GM15510 (cell line): ENCODE measurements around the gene NFYC.

Source experiments
- POLR2A ChIP-seq: IDR thresholded peaks from 3 replicates; pipeline ENCODE4 v1.6.1; 2011; ENCODE audit warnings: borderline replicate concordance; ENCODE audit not compliant: insufficient read length; ENCODE audit errors: extremely low read depth

The NFYC gene

DNA sequence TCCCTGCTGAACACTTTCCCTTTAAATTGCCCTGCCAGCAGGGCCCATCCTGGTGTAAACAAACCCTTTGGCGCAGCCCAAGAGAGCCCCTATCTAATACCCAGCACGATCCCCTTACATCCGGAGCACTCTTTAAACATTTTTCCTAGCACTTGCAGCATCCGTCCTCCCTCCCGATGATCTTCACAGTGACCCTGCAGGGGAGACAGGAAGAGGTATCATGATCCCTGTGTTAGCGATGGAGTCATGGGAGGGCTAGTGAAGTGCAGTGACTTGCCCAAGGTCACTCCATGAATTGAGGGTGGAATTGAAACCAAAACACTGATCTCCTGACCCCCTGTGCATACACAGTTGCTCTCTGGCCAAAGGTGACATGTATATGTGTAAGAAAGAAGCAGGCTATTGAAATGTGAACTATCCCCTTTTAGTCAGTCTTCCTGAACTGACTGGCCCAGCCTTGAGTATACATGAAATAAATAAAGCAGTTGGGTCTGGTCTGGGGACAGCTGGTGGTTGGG lies 82.3 kb downstream of the NFYC start:
- TF ChIP-seq POLR2A, result no peak

GRCh38 chr1:40774266-40774998 lies 82.9 kb downstream of the NFYC start:
- TF ChIP-seq POLR2A, result no peak

GRCh38 chr1:40776236-40777072 lies 85.0 kb downstream of the NFYC start:
- no peak for TF ChIP-seq POLR2A

DNA sequence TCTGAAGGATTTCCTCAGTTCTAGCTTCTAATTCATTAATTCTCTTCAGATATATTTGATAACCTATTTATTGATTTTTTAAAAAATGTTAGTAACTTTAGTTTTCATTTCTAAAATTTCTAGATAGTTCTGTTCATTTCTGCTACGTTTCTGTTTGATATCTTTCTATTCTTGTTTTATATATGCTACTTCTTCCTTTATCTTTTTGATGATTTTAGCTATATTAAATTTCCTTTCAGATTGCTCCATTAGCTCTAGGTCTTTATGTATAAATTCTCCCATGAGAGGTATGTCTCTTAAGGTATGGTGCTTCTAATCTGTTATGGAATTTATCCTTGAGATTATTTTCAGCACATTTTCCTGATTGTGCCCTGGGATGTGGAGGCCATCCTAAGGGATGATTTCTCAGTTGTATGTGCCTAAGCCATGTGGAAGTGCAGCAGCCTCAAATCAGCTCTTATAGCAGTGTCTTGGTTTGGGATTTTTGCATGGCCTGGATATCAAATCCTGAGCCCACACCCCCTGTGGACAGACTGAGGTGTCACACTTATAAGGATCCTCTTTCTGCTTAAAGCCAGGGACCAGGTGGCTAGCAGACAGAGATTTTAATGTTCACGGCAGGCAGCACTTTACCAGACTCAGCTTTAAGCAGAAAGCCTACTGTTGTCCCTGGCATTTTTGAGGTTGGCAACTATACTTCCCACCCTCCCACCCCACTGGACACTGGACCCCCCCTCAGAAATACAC lies 85.9 kb downstream of the NFYC start:
- no peak for TF ChIP-seq POLR2A

DNA sequence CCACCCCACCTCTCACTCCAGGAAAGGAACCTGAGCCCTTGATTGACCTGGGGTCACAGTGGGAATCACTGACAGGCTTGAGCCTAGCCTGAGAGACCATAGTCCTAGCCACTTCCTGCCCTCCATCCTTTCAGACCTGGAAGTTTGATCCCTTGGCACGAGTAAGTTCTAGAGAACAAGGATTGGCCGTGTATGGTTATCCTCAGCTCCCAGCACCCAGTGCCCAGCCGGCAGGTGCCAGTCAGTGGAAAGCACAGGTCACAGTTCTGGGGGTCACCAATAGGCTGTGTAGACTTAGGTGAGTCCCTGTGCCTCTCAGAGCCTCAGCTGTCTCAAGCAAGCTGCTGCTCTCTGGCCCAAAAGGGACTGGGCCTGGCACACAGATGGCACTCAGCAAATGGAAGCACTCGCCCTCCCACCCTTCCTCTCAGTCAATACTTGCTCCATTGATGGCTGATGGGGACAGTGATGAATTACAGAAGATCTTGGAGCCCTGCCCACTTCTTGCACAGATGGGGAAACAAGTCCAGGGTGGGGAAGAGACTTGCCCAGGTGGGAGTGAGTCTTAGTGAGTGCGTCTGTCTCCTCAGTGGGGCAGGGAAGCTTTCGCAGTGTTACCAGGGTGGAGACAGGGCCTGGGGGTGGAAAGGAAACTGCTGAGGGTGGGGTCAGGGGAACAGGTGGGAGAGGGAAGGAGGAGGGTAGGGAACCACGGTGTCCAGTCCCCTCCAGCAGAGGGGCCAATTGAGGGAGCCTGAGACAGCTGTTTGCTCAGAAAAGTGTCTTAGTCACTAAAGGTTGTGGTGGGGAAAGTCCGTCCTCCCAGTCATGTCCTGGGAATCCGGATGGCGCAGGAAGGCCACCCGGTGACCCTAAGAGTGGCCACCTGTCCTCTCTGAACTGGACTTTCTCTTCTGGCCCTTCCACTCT lies 89.4 kb downstream of the NFYC start:
- no peak for TF ChIP-seq POLR2A

DNA sequence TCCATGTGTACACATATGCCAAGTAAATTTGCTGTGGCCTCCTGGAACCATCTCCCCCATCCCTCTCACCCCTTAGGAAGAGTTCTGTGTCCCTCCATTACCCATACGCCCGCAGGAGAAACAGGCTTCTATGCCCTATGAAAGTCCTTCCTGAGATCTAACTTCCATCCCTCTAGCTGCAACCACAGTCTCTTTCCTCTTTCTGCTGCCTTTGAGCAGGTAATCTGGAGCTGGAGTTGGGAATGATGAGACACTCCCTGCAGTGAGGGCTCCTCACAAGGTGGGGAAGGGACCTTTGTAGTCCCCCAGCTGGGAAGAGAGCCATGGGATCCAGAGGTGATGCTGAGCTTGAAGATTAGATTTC lies 90.1 kb downstream of the NFYC start:
- TF ChIP-seq POLR2A, result no peak

DNA sequence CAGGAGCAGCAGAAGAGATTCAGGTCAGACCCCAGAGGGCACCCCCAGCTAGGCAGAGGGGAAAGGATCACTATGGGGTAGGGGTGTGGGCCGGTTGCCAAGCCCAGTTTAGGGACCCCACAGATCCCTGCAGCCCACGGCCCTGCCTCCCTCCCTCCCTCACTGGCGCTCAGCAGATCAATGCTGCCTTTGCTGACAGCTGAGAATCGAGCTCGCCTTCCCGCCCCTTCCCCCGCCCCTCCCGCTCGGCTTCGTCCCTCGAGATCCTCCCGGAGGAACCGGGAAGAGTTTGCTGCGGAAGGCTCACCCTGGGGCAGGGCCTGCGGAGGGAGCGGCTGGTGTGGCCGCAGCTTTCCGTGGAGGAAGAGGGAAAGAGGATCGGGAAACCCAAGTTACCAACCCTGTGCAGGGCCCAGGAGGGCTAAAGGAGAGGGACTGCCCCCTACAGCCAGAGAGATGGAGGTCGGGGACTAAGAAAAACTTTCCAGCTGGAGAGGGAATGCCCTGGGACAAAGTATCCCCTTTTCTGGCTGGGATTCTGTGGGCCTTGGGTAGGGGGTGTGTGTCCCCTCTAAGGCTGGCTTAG lies 91.0 kb downstream of the NFYC start:
- TF ChIP-seq POLR2A, result no peak

DNA sequence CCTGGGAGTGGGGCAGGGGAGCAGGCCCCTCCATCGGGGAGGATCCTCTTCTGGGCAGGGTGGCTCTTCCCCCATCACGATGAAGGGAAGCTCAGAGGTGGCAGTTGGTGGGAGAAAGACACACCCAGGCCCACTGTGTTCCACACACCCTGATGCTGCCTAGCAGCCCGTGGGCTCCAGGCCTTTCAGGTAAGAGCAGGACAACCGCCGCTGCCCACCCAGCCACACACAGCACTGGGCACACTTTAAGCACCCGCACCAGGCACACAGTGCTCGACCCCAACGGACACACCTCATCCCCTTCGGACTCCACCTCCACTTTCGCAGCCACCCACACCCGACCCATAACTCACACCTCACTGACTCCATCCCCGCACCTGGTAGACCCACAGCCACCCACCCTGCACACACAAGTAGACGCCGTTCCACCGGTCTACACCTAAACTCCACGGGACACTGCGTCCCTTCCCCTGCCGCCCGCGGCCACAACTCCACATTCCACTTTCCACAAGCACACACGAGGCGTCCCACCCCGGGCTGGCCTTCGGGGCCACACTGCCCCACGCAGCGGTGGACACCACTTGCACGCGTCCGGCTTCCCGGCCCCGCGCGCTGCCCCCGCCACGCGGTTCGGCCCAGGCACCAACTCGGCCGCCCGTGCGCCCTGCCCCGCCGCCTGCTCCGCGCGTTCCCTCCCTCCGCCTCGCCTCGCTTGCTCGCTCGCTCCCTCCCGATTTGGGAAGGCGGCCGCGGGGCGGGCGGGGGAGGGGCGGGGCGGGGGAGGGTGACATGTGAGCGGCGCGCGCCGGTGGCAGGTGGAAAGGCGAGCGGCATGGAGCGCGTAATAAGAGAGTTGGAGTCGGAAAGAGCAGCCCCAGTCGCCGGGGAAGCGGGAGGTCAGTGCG lies 91.7 kb downstream of the NFYC start, which contains the start of gene KCNQ4:
Gene KCNQ4, plus strand, starts transcription at position 787 of the 905 bp plus-strand sequence. CDS start 307 bp downstream, outside the sequence.
- no peak for TF ChIP-seq POLR2A

GRCh38 chr1:40784141-40784770 lies 92.8 kb downstream of the NFYC start:
- TF ChIP-seq POLR2A, result no peak

DNA sequence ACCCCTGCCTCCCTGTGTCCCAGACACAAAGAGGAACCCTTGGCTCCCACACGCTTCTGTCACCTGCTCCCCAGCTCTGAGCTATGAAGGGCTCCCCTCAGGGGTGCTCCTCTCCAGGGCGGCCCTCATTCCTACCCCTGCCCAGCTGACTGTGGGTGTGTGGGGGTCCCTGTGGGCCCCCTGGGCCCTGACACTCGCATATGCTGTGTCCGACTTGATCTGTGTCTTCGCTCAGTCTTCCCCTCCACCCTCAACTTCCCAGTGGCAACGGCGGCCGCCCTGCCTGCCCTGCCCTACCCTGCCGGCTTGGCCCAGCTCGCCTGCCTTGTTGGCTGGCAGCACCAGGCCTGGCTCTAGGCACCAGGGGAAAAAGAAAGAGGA lies 93.3 kb downstream of the NFYC start:
- TF ChIP-seq POLR2A, result no peak

DNA sequence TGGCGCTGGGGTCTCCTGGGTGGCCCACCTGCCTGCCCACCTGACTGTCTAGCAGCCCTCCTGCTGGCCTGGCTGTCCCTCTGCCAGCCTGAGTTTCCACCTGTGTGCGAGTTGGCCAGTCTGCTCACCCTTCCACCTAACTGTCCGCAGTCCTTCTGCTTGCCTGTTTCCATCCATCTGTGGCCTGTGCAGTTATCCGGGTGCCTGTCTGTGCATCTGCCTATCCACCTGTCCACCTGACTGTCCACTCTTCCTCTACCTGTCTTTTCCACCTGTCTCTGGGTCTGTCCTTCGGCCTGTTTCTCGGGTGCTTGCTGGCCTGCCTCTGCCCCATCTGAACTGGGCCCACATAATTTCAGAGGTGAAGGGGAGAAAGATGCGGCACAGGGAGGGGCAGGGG lies 93.9 kb downstream of the NFYC start:
- no peak for TF ChIP-seq POLR2A

- TF ChIP-seq POLR2A, result no peak
Observed at GRCh38 chr1:40786171-40786994, 94.9 kb downstream of the NFYC start.
